CMK (cell line): Measurements from ENCODE around the gene STAC3.
"Not testable (repeated sequence)": the region's sequence is repeated elsewhere in the genome, so short reads cannot be mapped to it uniquely, and the experiment has no call there.

Source experiments
- DNase-seq: peaks from one replicate; pipeline ENCODE4 v3.0.0-alpha.2; 2010; ENCODE audit warnings: low read depth

STAC3 gene

GRCh38 chr12:57250956-57251355, at the start of gene STAC3:
Gene STAC3, minus strand, starts transcription at chr12:57251187. Its CDS starts 1,551 bp downstream, at chr12:57249636.
- no peak for DNase-seq

- DNase-seq: no peak
These were observed 48.6 kb upstream of the STAC3 start for GRCh38 chr12:57299514-57300016.

GRCh38 chr12:57296291-57296690, 45.3 kb upstream of the STAC3 start:
- DNase-seq: no peak

- DNase-seq: not testable (repeated sequence)
These were observed 31.1 kb upstream of the STAC3 start for GRCh38 chr12:57282073-57282472.

GRCh38 chr12:57280211-57281062, 29.4 kb upstream of the STAC3 start:
- DNase-seq: no peak

- no peak for DNase-seq
These were observed 27.7 kb upstream of the STAC3 start for GRCh38 chr12:57278465-57279381.

GRCh38 chr12:57276935-57277563, 26.1 kb upstream of the STAC3 start:
- DNase-seq: no peak

- not testable (repeated sequence) for DNase-seq
These were observed 25.2 kb upstream of the STAC3 start for GRCh38 chr12:57276233-57276632.

- no peak for DNase-seq
These were observed 22.5 kb upstream of the STAC3 start for GRCh38 chr12:57273516-57273915.

- DNase-seq: no peak
These were observed 21.6 kb upstream of the STAC3 start for GRCh38 chr12:57272337-57273151.

- DNase-seq: no peak
These were observed 20.0 kb upstream of the STAC3 start for GRCh38 chr12:57270966-57271470.

GRCh38 chr12:57268264-57268663, 17.3 kb upstream of the STAC3 start:
- DNase-seq: no peak

- DNase-seq: no peak
These were observed 15.7 kb upstream of the STAC3 start for GRCh38 chr12:57266681-57267080.

GRCh38 chr12:57263096-57263495, 12.1 kb upstream of the STAC3 start:
- no peak for DNase-seq

- DNase-seq: no peak
These were observed 11.3 kb upstream of the STAC3 start for GRCh38 chr12:57262126-57262822.

- DNase-seq: no peak
These were observed 10.5 kb upstream of the STAC3 start for GRCh38 chr12:57261428-57261865.

GRCh38 chr12:57260366-57260765, 9.4 kb upstream of the STAC3 start:
- no peak for DNase-seq

- no peak for DNase-seq
These were observed 8.3 kb upstream of the STAC3 start for GRCh38 chr12:57258977-57259970.

- no peak for DNase-seq
These were observed 4.9 kb upstream of the STAC3 start for GRCh38 chr12:57255916-57256315.
